Amniotic epithelial cell (primary cell): ENCODE results near the gene WNT11.
A peak's percentile ranks its signal among the peaks of the same experiment; 100 is the strongest.
"Not testable (repeated sequence)": the region's sequence is repeated elsewhere in the genome, so short reads cannot be mapped to it uniquely, and the experiment has no call there.

Experiments
- DNase-seq: peaks from one replicate; pipeline ENCODE4 v3.0.0-alpha.2; 2010; ENCODE audit warnings: low read depth

Gene WNT11

GRCh38 chr11:76201672-76202412, 4.5 kb downstream of the WNT11 start:
- DNase-seq = no peak

- no peak for DNase-seq
These were observed 5.2 kb downstream of the WNT11 start for GRCh38 chr11:76201056-76201455.

GRCh38 chr11:76200006-76200940, 6.0 kb downstream of the WNT11 start:
- no peak for DNase-seq

- not testable (repeated sequence) for DNase-seq
These were observed 7.6 kb downstream of the WNT11 start for GRCh38 chr11:76198691-76199090.

- no peak for DNase-seq
These were observed 8.2 kb downstream of the WNT11 start for GRCh38 chr11:76197941-76198640.

- DNase-seq = no peak
These were observed 9.0 kb downstream of the WNT11 start for GRCh38 chr11:76197332-76197731.

GRCh38 chr11:76196849-76197248, 9.5 kb downstream of the WNT11 start:
- DNase-seq = no peak

GRCh38 chr11:76194872-76195668, 11.2 kb downstream of the WNT11 start:
- DNase-seq = no peak

GRCh38 chr11:76193219-76193618, 13.1 kb downstream of the WNT11 start:
- no peak for DNase-seq

- peak; percentile 41 for DNase-seq
These were observed 15.9 kb downstream of the WNT11 start for GRCh38 chr11:76190376-76190775.

- no peak for DNase-seq
These were observed 16.6 kb downstream of the WNT11 start for GRCh38 chr11:76189682-76190081.

- DNase-seq = no peak
These were observed 17.4 kb downstream of the WNT11 start for GRCh38 chr11:76188873-76189272.

- no peak for DNase-seq
These were observed 19.5 kb downstream of the WNT11 start for GRCh38 chr11:76186776-76187279.

GRCh38 chr11:76185931-76186401, 20.3 kb downstream of the WNT11 start:
- no peak for DNase-seq

GRCh38 chr11:76185511-76185910, 20.8 kb downstream of the WNT11 start:
- no peak for DNase-seq

GRCh38 chr11:76184551-76184993, 21.7 kb downstream of the WNT11 start:
- peak; percentile 23 for DNase-seq

- no peak for DNase-seq
These were observed 24.9 kb downstream of the WNT11 start for GRCh38 chr11:76181371-76181770.

GRCh38 chr11:76179147-76179546, 27.2 kb downstream of the WNT11 start:
- DNase-seq = no peak

- DNase-seq = no peak
These were observed 29.0 kb downstream of the WNT11 start for GRCh38 chr11:76177250-76177686.

GRCh38 chr11:76176463-76176862, 29.8 kb downstream of the WNT11 start:
- no peak for DNase-seq

- DNase-seq = no peak
These were observed 30.5 kb downstream of the WNT11 start for GRCh38 chr11:76175783-76176182.
